ENCODE results near the gene CCDC148.

CCDC148 gene

GRCh38 chr2:158457092-158457825, 706 bp upstream of the CCDC148 start (continued):
- TF ChIP-seq CTCF (tag by site-specific recombination; IDR thresholded peaks at IDR 0.05) (peak; percentile 98), IKZF3 (tag by site-specific recombination; IDR thresholded peaks at IDR 0.05) (0 out of 2 replicates have a peak, but pooled peaks have one; percentile 10), ZNF311 (tag by site-specific recombination; IDR thresholded peaks at IDR 0.05; ENCODE audit: borderline replicate concordance) (no peak)

- TF ChIP-seq ZNF704 (tag by site-specific recombination; IDR thresholded peaks at IDR 0.05) (no peak), ZNF148 (tag by site-specific recombination; IDR thresholded peaks at IDR 0.05; ENCODE audit: borderline replicate concordance) (no peak), OSR2 (tag by site-specific recombination; IDR thresholded peaks at IDR 0.05) (no peak), ZNF623 (tag by site-specific recombination; IDR thresholded peaks at IDR 0.05) (no peak), PRDM1 (tag by site-specific recombination; IDR thresholded peaks at IDR 0.05) (no peak), ZNF394 (tag by site-specific recombination; IDR thresholded peaks at IDR 0.05; ENCODE audit: borderline replicate concordance) (no peak), ZNF433 (tag by site-specific recombination; IDR thresholded peaks at IDR 0.05; ENCODE audit: low read depth) (no peak), ZNF10 (tag by site-specific recombination; IDR thresholded peaks at IDR 0.05) (no peak), ZNF777 (tag by site-specific recombination; IDR thresholded peaks at IDR 0.05; ENCODE audit: borderline replicate concordance) (no peak), ZNF580 (tag by site-specific recombination; IDR thresholded peaks at IDR 0.05) (no peak), ZNF501 (tag by site-specific recombination; IDR thresholded peaks at IDR 0.05) (no peak), ZNF37A (tag by site-specific recombination; IDR thresholded peaks at IDR 0.05) (no peak), ZNF785 (tag by site-specific recombination; IDR thresholded peaks at IDR 0.05) (no peak), ZNF211 (tag by site-specific recombination; IDR thresholded peaks at IDR 0.05; ENCODE audit: low read depth) (no peak), ZEB2 (tag by site-specific recombination; IDR thresholded peaks at IDR 0.05) (no peak), ZNF366 (tag by site-specific recombination; conservative IDR thresholded peaks at IDR 0.05) (no peak)
- ChIA-PET POLR2A (no interaction called here), CTCF (interaction anchor here (1.6 kb wide), 1 partner anchor 301 kb away, joined by 3 read pairs; no protein-coding TSS in a partner anchor)
- no peak overlapping the region for H3K27ac ChIP-seq (ENCODE audit: extremely low read depth, low read depth, low read length)
- H3K36me3 ChIP-seq (ENCODE audit: control insufficient read depth in 2 of 2, insufficient read depth in 1 of 2, low read length in 2 of 2): no peaks in the 10 kb centered on the region
- no peak overlapping the region for H3K4me3 ChIP-seq (ENCODE audit: low read depth, low read length)
- no peaks in the 10 kb centered on the region for H3K9me3 ChIP-seq (ENCODE audit: control insufficient read depth, insufficient read depth, low read depth, low read length)
- H3K4me1 ChIP-seq (ENCODE audit: control insufficient read depth, insufficient read depth, low read length): no peaks in the 10 kb centered on the region
Measured at GRCh38 chr2:158443606-158444005, 12.9 kb downstream of the CCDC148 start.
